SK-N-SH (cell line): ENCODE data around the gene KCNK15. TPM values are rescaled to one million over a fixed set of nuclear protein-coding genes. Genes with fewer than 3 reads are reported as not detected.

Experiments
- CTCF ChIA-PET: fragments of 300-600, 350-600 bp; formaldehyde crosslinking; extraction: SDS; loops from one replicate; lab custom pipeline; 2021; lab: Yijun Ruan, JAX
- POLR2A ChIA-PET: fragments of 350-600 bp; sonication (Branson Sonifier 250); formaldehyde crosslinking; extraction: SDS; loops from one replicate; lab custom pipeline; 2020; ENCODE audit warnings: antibody characterized with exemption, inconsistent platforms; lab: Yijun Ruan, JAX
- DNase-seq: peaks from one replicate; pipeline ENCODE4 v3.0.0; 2012
- H2AFZ ChIP-seq: fragments of 200-600 bp; sonication (generic); 2 replicates; pipeline ENCODE4 v1.8.1; 2016; ENCODE audit warnings: antibody characterized with exemption, mild to moderate bottlenecking, low read depth
- H3F3A ChIP-seq: fragments of 200-600 bp; sonication (generic); replicated peaks from 2 replicates; pipeline ENCODE3; 2016; ENCODE audit warnings: antibody characterized with exemption, mild to moderate bottlenecking; ENCODE audit not compliant: insufficient read depth
- H3K27ac ChIP-seq, 2 experiments: fragments of 200-500 bp in 1 of 2; fragments of 200-600 bp in 1 of 2; sonication (Bioruptor generic) in 1 of 2; sonication (generic), shearing (Covaris generic) in 1 of 2; 2 replicates each; pipeline versions ENCODE4 v1.5.1 to v1.6.1; 2014 to 2016; ENCODE audit warnings: low read depth in 2 of 2, inconsistent platforms in 1 of 2, low read length in 1 of 2, mild to moderate bottlenecking in 1 of 2, mixed read lengths in 1 of 2
- H3K27me3 ChIP-seq: fragments of 200-600 bp; sonication (generic), shearing (Covaris generic); 2 replicates; pipeline ENCODE4 v1.6.1; 2016; ENCODE audit warnings: mixed run types; ENCODE audit not compliant: insufficient read depth
- H3K36me3 ChIP-seq, 2 experiments: fragments of 200-500 bp in 1 of 2; fragments of 200-600 bp in 1 of 2; sonication (Bioruptor generic) in 1 of 2; sonication (generic) in 1 of 2; replicated peaks in 1 of 2; 2 replicates each; pipeline versions ENCODE3 to v1.5.1; 2014 to 2016; ENCODE audit warnings: low read length in 1 of 2, mild to moderate bottlenecking in 1 of 2; ENCODE audit not compliant: insufficient read depth in 2 of 2, control insufficient read depth in 1 of 2
- H3K4me1 ChIP-seq, 2 experiments: fragments of 200-500 bp in 1 of 2; fragments of 200-600 bp in 1 of 2; sonication (Bioruptor generic) in 1 of 2; sonication (generic), shearing (Covaris generic) in 1 of 2; 2 replicates each; pipeline versions ENCODE4 v1.5.1 to v1.6.1; 2014 to 2016; ENCODE audit warnings: low read depth in 1 of 2, low read length in 1 of 2, mixed run types in 1 of 2; ENCODE audit not compliant: insufficient read depth in 2 of 2, control insufficient read depth in 1 of 2
- H3K4me2 ChIP-seq: fragments of 200-600 bp; sonication (generic), shearing (Covaris generic); 2 replicates; pipeline ENCODE4 v1.6.1; 2017; ENCODE audit warnings: mixed run types
- H3K4me3 ChIP-seq, 2 experiments: fragments of 200-500 bp in 1 of 2; fragments of 200-600 bp in 1 of 2; sonication (Bioruptor generic) in 1 of 2; sonication (generic), shearing (Covaris generic) in 1 of 2; 2 replicates each; pipeline versions ENCODE4 v1.5.1 to v1.8.1; 2014 to 2016; ENCODE audit warnings: low read depth in 2 of 2, inconsistent platforms in 1 of 2, low read length in 1 of 2, mild to moderate bottlenecking in 1 of 2, mixed read lengths in 1 of 2, moderate library complexity in 1 of 2
- H3K79me2 ChIP-seq: fragments of 200-600 bp; sonication (generic); 2 replicates; pipeline ENCODE4 v1.8.1; 2017; ENCODE audit warnings: mild to moderate bottlenecking; ENCODE audit not compliant: insufficient read depth
- H3K9ac ChIP-seq: fragments of 200-600 bp; sonication (generic); 2 replicates; pipeline ENCODE4 v1.6.1; 2017; ENCODE audit warnings: mixed run types
- H3K9me2 ChIP-seq: fragments of 200-600 bp; sonication (generic); 2 replicates; pipeline ENCODE4 v1.6.1; 2017; ENCODE audit warnings: mixed run types
- H3K9me3 ChIP-seq: fragments of 200-600 bp; sonication (generic); 2 replicates; pipeline ENCODE4 v1.6.1; 2017; ENCODE audit warnings: mixed run types, mild to moderate bottlenecking, moderate library complexity
- H4K20me1 ChIP-seq: fragments of 200-600 bp; sonication (generic); 2 replicates; pipeline ENCODE4 v1.6.1; 2017; ENCODE audit warnings: mild to moderate bottlenecking, mixed run types; ENCODE audit not compliant: insufficient read depth
- CHD2 ChIP-seq: fragments of 150-350 bp; IDR thresholded peaks from 2 replicates; pipeline ENCODE4 v1.6.1; 2018; ENCODE audit warnings: low read length; ENCODE audit not compliant: partially characterized antibody
- ELF1 ChIP-seq: IDR thresholded peaks from 2 replicates; pipeline ENCODE4 v1.4.0; 2012
- EP300 ChIP-seq, 2 experiments: IDR thresholded peaks; 2 replicates each; pipeline versions ENCODE4 v1.4.0 to v1.6.1; 2012; ENCODE audit warnings: borderline replicate concordance in 1 of 2, low read depth in 1 of 2, low read length in 1 of 2
- FOSL2 ChIP-seq: IDR thresholded peaks from 2 replicates; pipeline ENCODE4 v1.4.0; 2012; ENCODE audit warnings: low read depth, mild to moderate bottlenecking, moderate library complexity, borderline replicate concordance
- FOXM1 ChIP-seq: IDR thresholded peaks from 2 replicates; pipeline ENCODE4 v1.4.0; 2012; ENCODE audit warnings: low read depth, mild to moderate bottlenecking
- GABPA ChIP-seq: IDR thresholded peaks from 2 replicates; pipeline ENCODE4 v1.4.0; 2012; ENCODE audit warnings: low read depth, mild to moderate bottlenecking
- JUND ChIP-seq: IDR thresholded peaks from 2 replicates; pipeline ENCODE4 v1.4.0; 2012
- NFIC ChIP-seq: IDR thresholded peaks from 2 replicates; pipeline ENCODE4 v1.4.0; 2012; ENCODE audit warnings: borderline replicate concordance
- RCOR1 ChIP-seq: fragments of 150-350 bp; IDR thresholded peaks from 2 replicates; pipeline ENCODE4 v1.6.1; 2017; ENCODE audit warnings: antibody characterized with exemption, low read length
- RFX5 ChIP-seq: IDR thresholded peaks from 2 replicates; pipeline ENCODE4 v1.6.1; 2012; ENCODE audit warnings: mild to moderate bottlenecking, improper control_type of control experiment, low read length
- RXRA ChIP-seq: IDR thresholded peaks from 2 replicates; pipeline ENCODE4 v1.4.0; 2012; ENCODE audit warnings: low read depth, mild to moderate bottlenecking, borderline replicate concordance
- SIN3A ChIP-seq: IDR thresholded peaks from 2 replicates; pipeline ENCODE4 v1.6.1; 2012; ENCODE audit warnings: low read depth, mild to moderate bottlenecking, low read length, moderate library complexity, borderline replicate concordance
- SMC3 ChIP-seq: IDR thresholded peaks from 2 replicates; pipeline ENCODE4 v1.6.1; 2012; ENCODE audit warnings: low read depth, low read length, improper control_type of control experiment
- TAF1 ChIP-seq: IDR thresholded peaks from 2 replicates; pipeline ENCODE4 v1.6.1; 2012; ENCODE audit warnings: low read depth, mild to moderate bottlenecking, low read length, moderate library complexity, borderline replicate concordance
- TCF12 ChIP-seq: IDR thresholded peaks from 2 replicates; pipeline ENCODE4 v1.4.0; 2012
- TEAD4 ChIP-seq: IDR thresholded peaks from 2 replicates; pipeline ENCODE4 v1.4.0; 2012; ENCODE audit warnings: mild to moderate bottlenecking, borderline replicate concordance; ENCODE audit not compliant: insufficient read depth
- USF1 ChIP-seq: IDR thresholded peaks from 2 replicates; pipeline ENCODE4 v1.4.0; 2012; ENCODE audit warnings: low read depth, borderline replicate concordance
- YY1 ChIP-seq: IDR thresholded peaks from 2 replicates; pipeline ENCODE4 v1.4.0; 2012; ENCODE audit warnings: low read depth, mild to moderate bottlenecking
- WGBS: methylation state at CpG from one replicate; pipeline ENCODE4 v1.1.6; 2017; ENCODE audit warnings: low lambda C conversion rate; 5-methylcytosine and 5-hydroxymethylcytosine counted together
- polyA plus RNA-seq, 3 experiments: library from polyadenylated mRNA; depleted of rRNA; stranded (reverse); fragments of >200 nt; gene quantifications; 2 replicates each; pipeline ENCODE4 v1.2.3, GENCODE V29; 2012
- TF ChIP-seq, protein P1 (sequence below): IDR thresholded peaks from 2 replicates; pipeline ENCODE4; 2012
- TF ChIP-seq, protein P2 (sequence below): IDR thresholded peaks from 2 replicates; pipeline ENCODE4 v1.6.1; 2012; ENCODE audit warnings: mild to moderate bottlenecking, low read depth, low read length, moderate library complexity

The KCNK15 gene
- polyA plus RNA-seq, 1 of the 3 experiments (the other 2 are of a cell fraction), result 0.02 TPM

- Histone ChIP-seq H3K27me3 (no peaks in the 10 kb centered on the region), H3K9me3 (no peaks in the 10 kb centered on the region), H3K36me3 (no peaks in the 10 kb centered on the region), H3K9me2 (no peaks in the 10 kb centered on the region), H3K79me2 (no peaks in the 10 kb centered on the region), H3K4me1 (peaks cover 5 to 14% of the 10 kb centered on the region in 2 experiments; a peak in 2 of 4 replicates), H3K9ac (no peak overlapping the region), H3F3A (no peaks in the 10 kb centered on the region), H4K20me1 (no peaks in the 10 kb centered on the region), H2AFZ (peak overlapping the region; percentile 62; the same call in 1 of the 2 replicates), H3K27ac (no peak overlapping the region), H3K4me3 (no peak overlapping the region), H3K4me2 (peak overlapping the region; percentile 33; the same call in 1 of the 2 replicates)
- TF ChIP-seq SMC3 (no peak), TEAD4 (no peak), EP300 (IDR thresholded peaks at IDR 0.05; ENCODE audit: borderline replicate concordance in 1 of 2, low read depth in 1 of 2, low read length in 1 of 2) (no peak), ELF1 (no peak), USF1 (no peak), CHD2 (no peak), RFX5 (no peak), TAF1 (no peak), FOXM1 (no peak), RCOR1 (no peak), NFIC (no peak), GABPA (no peak), RXRA (no peak)
- TF ChIP-seq, protein P1, sequence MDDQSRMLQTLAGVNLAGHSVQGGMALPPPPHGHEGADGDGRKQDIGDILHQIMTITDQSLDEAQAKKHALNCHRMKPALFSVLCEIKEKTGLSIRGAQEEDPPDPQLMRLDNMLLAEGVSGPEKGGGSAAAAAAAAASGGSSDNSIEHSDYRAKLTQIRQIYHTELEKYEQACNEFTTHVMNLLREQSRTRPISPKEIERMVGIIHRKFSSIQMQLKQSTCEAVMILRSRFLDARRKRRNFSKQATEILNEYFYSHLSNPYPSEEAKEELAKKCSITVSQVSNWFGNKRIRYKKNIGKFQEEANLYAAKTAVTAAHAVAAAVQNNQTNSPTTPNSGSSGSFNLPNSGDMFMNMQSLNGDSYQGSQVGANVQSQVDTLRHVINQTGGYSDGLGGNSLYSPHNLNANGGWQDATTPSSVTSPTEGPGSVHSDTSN, result no peak
- ChIA-PET POLR2A (no interaction called here), CTCF (interaction anchor here (1.0 to 7.0 kb wide), 3 partner anchors 20 to 163 kb away, joined by 4 to 61 read pairs (median 5); no protein-coding TSS in a partner anchor)
- no peak for DNase-seq
- 93% methylated on average over 9 of the region's 9 CpGs for WGBS
These were observed 41.6 kb upstream of the KCNK15 start for GRCh38 chr20:44703956-44704488.

DNA sequence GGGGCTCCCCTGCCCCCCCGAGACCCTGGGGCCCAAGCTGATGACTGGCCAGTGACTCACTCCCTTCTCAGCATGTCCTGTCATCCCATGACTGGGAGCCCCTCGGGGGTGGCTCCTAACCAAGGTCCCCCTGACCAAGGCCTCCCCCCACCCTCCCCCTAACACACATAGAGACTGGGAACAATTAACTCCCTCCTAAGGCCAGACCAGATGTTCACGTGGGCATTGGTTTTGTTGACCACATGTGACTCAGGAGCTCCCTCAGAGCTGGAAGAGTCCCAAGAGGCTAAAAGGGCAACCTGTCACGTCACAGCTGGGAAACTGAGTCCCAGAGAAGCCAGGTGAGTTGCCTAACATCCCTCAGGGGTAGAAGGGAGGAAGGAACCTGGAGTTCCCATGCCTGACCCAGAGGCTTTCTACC lies 41.1 kb upstream of the KCNK15 start:
- Histone ChIP-seq H3K79me2 (no peaks in the 10 kb centered on the region), H3K4me2 (peak overlapping the region; percentile 33; the same call in 1 of the 2 replicates), H3K36me3 (no peaks in the 10 kb centered on the region), H3K9ac (no peak overlapping the region), H3K27me3 (no peaks in the 10 kb centered on the region), H3F3A (no peaks in the 10 kb centered on the region), H3K27ac (no peak overlapping the region), H3K9me2 (no peaks in the 10 kb centered on the region), H3K4me3 (no peak overlapping the region), H2AFZ (peak overlapping the region; percentile 62; the same call in 1 of the 2 replicates), H3K4me1 (peaks cover 5 to 14% of the 10 kb centered on the region in 2 experiments; a peak in 2 of 4 replicates), H3K9me3 (no peaks in the 10 kb centered on the region), H4K20me1 (no peaks in the 10 kb centered on the region)
- 22% methylated on average over 3 of the region's 4 CpGs for WGBS
- TF ChIP-seq USF1, result peak; percentile 24; the same call in 1 of the 2 replicates
- TF ChIP-seq SIN3A, result no peak
- TF ChIP-seq JUND, result peak; percentile 67
- TF ChIP-seq CHD2, result no peak
- TF ChIP-seq NFIC, result 0 out of 2 replicates have a peak, but pooled peaks have one; percentile 12
- TF ChIP-seq FOSL2, result peak; percentile 75; the same call in 1 of the 2 replicates
- TF ChIP-seq, protein P1, result 0 out of 2 replicates have a peak, but pooled peaks have one; percentile 7
- TF ChIP-seq, protein P2, sequence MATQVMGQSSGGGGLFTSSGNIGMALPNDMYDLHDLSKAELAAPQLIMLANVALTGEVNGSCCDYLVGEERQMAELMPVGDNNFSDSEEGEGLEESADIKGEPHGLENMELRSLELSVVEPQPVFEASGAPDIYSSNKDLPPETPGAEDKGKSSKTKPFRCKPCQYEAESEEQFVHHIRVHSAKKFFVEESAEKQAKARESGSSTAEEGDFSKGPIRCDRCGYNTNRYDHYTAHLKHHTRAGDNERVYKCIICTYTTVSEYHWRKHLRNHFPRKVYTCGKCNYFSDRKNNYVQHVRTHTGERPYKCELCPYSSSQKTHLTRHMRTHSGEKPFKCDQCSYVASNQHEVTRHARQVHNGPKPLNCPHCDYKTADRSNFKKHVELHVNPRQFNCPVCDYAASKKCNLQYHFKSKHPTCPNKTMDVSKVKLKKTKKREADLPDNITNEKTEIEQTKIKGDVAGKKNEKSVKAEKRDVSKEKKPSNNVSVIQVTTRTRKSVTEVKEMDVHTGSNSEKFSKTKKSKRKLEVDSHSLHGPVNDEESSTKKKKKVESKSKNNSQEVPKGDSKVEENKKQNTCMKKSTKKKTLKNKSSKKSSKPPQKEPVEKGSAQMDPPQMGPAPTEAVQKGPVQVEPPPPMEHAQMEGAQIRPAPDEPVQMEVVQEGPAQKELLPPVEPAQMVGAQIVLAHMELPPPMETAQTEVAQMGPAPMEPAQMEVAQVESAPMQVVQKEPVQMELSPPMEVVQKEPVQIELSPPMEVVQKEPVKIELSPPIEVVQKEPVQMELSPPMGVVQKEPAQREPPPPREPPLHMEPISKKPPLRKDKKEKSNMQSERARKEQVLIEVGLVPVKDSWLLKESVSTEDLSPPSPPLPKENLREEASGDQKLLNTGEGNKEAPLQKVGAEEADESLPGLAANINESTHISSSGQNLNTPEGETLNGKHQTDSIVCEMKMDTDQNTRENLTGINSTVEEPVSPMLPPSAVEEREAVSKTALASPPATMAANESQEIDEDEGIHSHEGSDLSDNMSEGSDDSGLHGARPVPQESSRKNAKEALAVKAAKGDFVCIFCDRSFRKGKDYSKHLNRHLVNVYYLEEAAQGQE, result no peak
- peak; percentile 4; the same call in 1 of the 2 replicates for TF ChIP-seq YY1
- TF ChIP-seq TCF12, result peak; percentile 83
- TF ChIP-seq SMC3, result no peak
- DNase-seq, result no peak
- ChIA-PET POLR2A (no interaction called here), CTCF (interaction anchor here (1.0 to 7.0 kb wide), 2 partner anchors 21 to 43 kb away, joined by 4 to 61 read pairs; no protein-coding TSS in a partner anchor)
